Measurements from ENCODE around the gene NF1. TPM values are rescaled to one million over a fixed set of nuclear protein-coding genes. Genes with fewer than 3 reads are reported as not detected.

NF1 gene
- total RNA-seq, 5 donors from 2014 or later (not counting 1 experiment from before 2014, with no cell fraction given), result 30.8 to 32.6 (median 31.8) TPM

DNA sequence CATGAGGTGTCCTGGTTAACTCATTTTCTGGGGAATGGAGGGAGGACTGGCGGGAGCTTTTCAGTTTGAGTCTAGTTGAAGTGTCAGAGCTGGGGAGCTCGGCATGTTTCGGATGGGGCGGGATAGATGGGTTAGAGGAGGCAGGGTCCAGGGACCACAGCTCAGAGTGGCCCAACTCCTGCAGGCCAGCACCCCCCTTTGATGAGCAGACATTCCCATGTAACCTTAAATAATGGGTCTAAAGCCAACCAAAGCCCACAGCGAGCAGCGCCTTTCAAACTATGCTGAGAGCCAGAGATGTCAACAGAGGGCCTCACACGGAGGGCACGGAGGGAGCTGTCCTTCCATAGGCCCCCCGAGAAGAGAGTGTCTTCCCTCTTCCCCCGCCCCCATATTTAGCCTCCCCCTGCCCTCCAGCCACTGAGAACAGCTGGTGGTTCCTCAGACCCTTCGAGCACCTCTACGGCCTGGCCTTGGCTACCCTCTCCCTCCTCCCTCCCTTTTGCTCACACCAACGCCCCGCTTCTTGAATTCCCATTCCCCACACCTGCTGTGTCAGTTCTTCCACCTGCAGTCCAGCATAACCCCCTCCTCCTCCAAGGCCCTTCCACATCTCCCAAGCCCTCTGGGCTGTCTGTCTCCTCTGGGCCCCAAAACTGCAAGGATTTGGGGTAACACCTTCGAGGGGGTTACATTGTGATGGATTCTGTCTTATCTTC, 318.5 kb downstream of the NF1 start:
- Mint-ChIP-seq H3K4me3 (no peak overlapping the region), H3K27me3 (no peaks in the 10 kb centered on the region), H3K27ac (no peak overlapping the region), H3K36me3 (no peaks in the 10 kb centered on the region), H3K4me1 (no peaks in the 10 kb centered on the region), H3K9me3 (no peaks in the 10 kb centered on the region)
- no peaks in the 10 kb centered on the region for H3K9me3 ChIP-seq
- no peaks in the 10 kb centered on the region for H3K4me1 ChIP-seq (ENCODE audit: control insufficient read depth in 1 of 2, extremely low read depth in 1 of 2, insufficient read depth in 2 of 2, low read length in 2 of 2)
- H3K36me3 ChIP-seq (ENCODE audit: control insufficient read depth in 2 of 2, extremely low read depth in 1 of 2, insufficient read depth in 1 of 2, low read length in 1 of 2), result no peaks in the 10 kb centered on the region
- POLR2A ChIA-PET, result no interaction called here
- H3K27ac ChIP-seq (ENCODE audit: low read length), result no peak overlapping the region
- no peak overlapping the region for H3K4me3 ChIP-seq (ENCODE audit: control insufficient read depth in 1 of 2, extremely low read depth in 1 of 2, low read length in 1 of 2)
- peaks cover 0 to 24% of the 10 kb centered on the region in 2 experiments for H3K27me3 ChIP-seq (replicated peaks in 1 of 2; ENCODE audit: control insufficient read depth in 2 of 2, extremely low read depth in 1 of 2, insufficient read depth in 2 of 2, low read length in 1 of 2)
- 96% methylated on average over 4 of the region's 15 CpGs for WGBS (ENCODE audit: insufficient coverage)
- no peak for DNase-seq
- no peak for ATAC-seq (replicated peaks in 1 of 4)
- CTCF ChIA-PET, result interaction anchor here in 1 of 2 donors (0.5 kb wide), 1 partner anchor 8 kb away, joined by 5 read pairs; no protein-coding TSS in a partner anchor

DNA sequence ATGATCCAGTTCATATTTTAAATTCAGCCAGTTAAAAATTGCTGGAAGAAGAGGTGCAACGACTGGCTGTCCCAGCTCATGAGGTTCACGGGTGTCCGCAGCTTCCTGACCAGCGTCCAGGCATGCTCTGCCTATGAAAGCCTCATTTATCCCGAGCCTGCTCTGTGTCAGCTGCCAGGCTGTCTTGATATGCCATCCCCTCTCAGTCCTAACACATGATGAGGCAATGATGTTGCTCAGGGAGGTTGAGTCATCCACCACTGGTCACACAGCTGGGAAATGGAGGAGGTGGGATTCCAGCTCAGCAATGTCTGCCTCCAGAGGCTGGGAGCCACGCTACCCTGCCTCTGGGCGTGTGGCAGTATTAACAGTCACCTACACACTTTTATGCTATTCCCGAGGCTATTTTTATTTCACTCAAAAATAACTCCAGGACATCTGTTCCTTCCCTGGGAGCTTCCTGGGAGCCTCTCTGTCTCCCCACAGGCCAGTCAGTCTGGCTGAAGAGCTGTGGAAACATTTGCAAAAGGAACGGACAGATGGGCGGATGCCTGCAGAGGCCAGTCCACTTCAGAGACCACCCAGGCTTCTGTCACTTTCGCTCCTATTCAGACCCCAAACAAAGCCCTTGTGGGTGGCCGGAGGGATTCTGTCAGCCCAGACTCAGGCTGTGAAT, 319.2 kb downstream of the NF1 start:
- Histone ChIP-seq H3K27ac (ENCODE audit: low read length) (no peak overlapping the region), H3K36me3 (ENCODE audit: control insufficient read depth in 2 of 2, extremely low read depth in 1 of 2, insufficient read depth in 1 of 2, low read length in 1 of 2) (no peaks in the 10 kb centered on the region), H3K4me3 (ENCODE audit: control insufficient read depth in 1 of 2, extremely low read depth in 1 of 2, low read length in 1 of 2) (no peak overlapping the region), H3K9me3 (no peaks in the 10 kb centered on the region), H3K4me1 (ENCODE audit: control insufficient read depth in 1 of 2, extremely low read depth in 1 of 2, insufficient read depth in 2 of 2, low read length in 2 of 2) (no peaks in the 10 kb centered on the region), H3K27me3 (replicated peaks in 1 of 2; ENCODE audit: control insufficient read depth in 2 of 2, extremely low read depth in 1 of 2, insufficient read depth in 2 of 2, low read length in 1 of 2) (peaks cover 0 to 19% of the 10 kb centered on the region in 2 experiments)
- Mint-ChIP-seq H3K9me3 (no peaks in the 10 kb centered on the region), H3K36me3 (no peaks in the 10 kb centered on the region), H3K27ac (no peak overlapping the region), H3K4me1 (no peaks in the 10 kb centered on the region), H3K27me3 (no peaks in the 10 kb centered on the region), H3K4me3 (no peak overlapping the region)
- ChIA-PET POLR2A (no interaction called here), CTCF (no interaction called here)
- 68% methylated on average over 5 of the region's 12 CpGs for WGBS (ENCODE audit: insufficient coverage)
- DNase-seq (no peak), ATAC-seq (replicated peaks in 1 of 4) (no peak)

DNA sequence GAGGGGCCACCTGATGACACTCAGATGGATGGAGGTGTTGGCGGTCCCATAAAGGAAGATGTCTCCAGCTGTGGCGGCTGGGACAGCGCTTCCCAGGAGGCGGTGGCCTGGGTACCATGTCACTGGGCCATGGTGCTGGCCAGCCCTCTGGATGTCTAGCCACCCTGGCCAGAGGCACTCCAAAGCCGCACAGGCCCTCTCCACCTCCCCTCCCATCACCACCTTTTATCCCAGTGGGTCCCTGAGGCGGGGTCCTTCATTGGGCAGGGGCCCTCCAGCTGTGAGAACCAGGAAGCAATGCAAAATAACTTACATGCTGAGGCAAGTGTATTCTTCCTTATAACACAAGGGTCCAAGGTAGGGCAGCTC, 319.8 kb downstream of the NF1 start:
- WGBS (ENCODE audit: insufficient coverage), result 92% methylated on average over 6 of the region's 6 CpGs
- Histone ChIP-seq H3K9me3 (no peaks in the 10 kb centered on the region), H3K27ac (ENCODE audit: low read length) (no peak overlapping the region), H3K36me3 (ENCODE audit: control insufficient read depth in 2 of 2, extremely low read depth in 1 of 2, insufficient read depth in 1 of 2, low read length in 1 of 2) (no peaks in the 10 kb centered on the region), H3K27me3 (replicated peaks in 1 of 2; ENCODE audit: control insufficient read depth in 2 of 2, extremely low read depth in 1 of 2, insufficient read depth in 2 of 2, low read length in 1 of 2) (peaks cover 0 to 19% of the 10 kb centered on the region in 2 experiments), H3K4me3 (ENCODE audit: control insufficient read depth in 1 of 2, extremely low read depth in 1 of 2, low read length in 1 of 2) (no peak overlapping the region), H3K4me1 (ENCODE audit: control insufficient read depth in 1 of 2, extremely low read depth in 1 of 2, insufficient read depth in 2 of 2, low read length in 2 of 2) (no peaks in the 10 kb centered on the region)
- CTCF ChIA-PET, result no interaction called here
- H3K27me3 Mint-ChIP-seq, result no peaks in the 10 kb centered on the region
- H3K4me1 Mint-ChIP-seq, result no peaks in the 10 kb centered on the region
- no peak overlapping the region for H3K27ac Mint-ChIP-seq
- POLR2A ChIA-PET, result no interaction called here
- no peak for ATAC-seq (replicated peaks in 1 of 4)
- H3K36me3 Mint-ChIP-seq, result no peaks in the 10 kb centered on the region
- DNase-seq, result no peak
- no peak overlapping the region for H3K4me3 Mint-ChIP-seq
- no peaks in the 10 kb centered on the region for H3K9me3 Mint-ChIP-seq

GRCh38 chr17:31415004-31415454, 320.3 kb downstream of the NF1 start:
- Mint-ChIP-seq H3K9me3 (no peaks in the 10 kb centered on the region), H3K36me3 (no peaks in the 10 kb centered on the region), H3K27ac (no peak overlapping the region), H3K27me3 (no peaks in the 10 kb centered on the region), H3K4me3 (no peak overlapping the region), H3K4me1 (no peaks in the 10 kb centered on the region)
- Histone ChIP-seq H3K4me1 (ENCODE audit: control insufficient read depth in 1 of 2, extremely low read depth in 1 of 2, insufficient read depth in 2 of 2, low read length in 2 of 2) (no peaks in the 10 kb centered on the region), H3K9me3 (no peaks in the 10 kb centered on the region), H3K36me3 (ENCODE audit: control insufficient read depth in 2 of 2, extremely low read depth in 1 of 2, insufficient read depth in 1 of 2, low read length in 1 of 2) (no peaks in the 10 kb centered on the region), H3K27me3 (replicated peaks in 1 of 2; ENCODE audit: control insufficient read depth in 2 of 2, extremely low read depth in 1 of 2, insufficient read depth in 2 of 2, low read length in 1 of 2) (peaks cover 0 to 19% of the 10 kb centered on the region in 2 experiments), H3K4me3 (ENCODE audit: control insufficient read depth in 1 of 2, extremely low read depth in 1 of 2, low read length in 1 of 2) (no peak overlapping the region), H3K27ac (ENCODE audit: low read length) (no peak overlapping the region)
- ATAC-seq (replicated peaks in 1 of 4) (no peak), DNase-seq (no peak)
- ChIA-PET POLR2A (no interaction called here), CTCF (no interaction called here)
- WGBS (ENCODE audit: insufficient coverage), result 86% methylated on average over 1 of the region's 7 CpGs

GRCh38 chr17:31415640-31416502, 321.1 kb downstream of the NF1 start:
- Histone ChIP-seq H3K4me3 (ENCODE audit: control insufficient read depth in 1 of 2, extremely low read depth in 1 of 2, low read length in 1 of 2) (no peak overlapping the region), H3K4me1 (ENCODE audit: control insufficient read depth in 1 of 2, extremely low read depth in 1 of 2, insufficient read depth in 2 of 2, low read length in 2 of 2) (no peaks in the 10 kb centered on the region), H3K36me3 (ENCODE audit: control insufficient read depth in 2 of 2, extremely low read depth in 1 of 2, insufficient read depth in 1 of 2, low read length in 1 of 2) (no peaks in the 10 kb centered on the region), H3K27me3 (replicated peaks in 1 of 2; ENCODE audit: control insufficient read depth in 2 of 2, extremely low read depth in 1 of 2, insufficient read depth in 2 of 2, low read length in 1 of 2) (peaks cover 0 to 19% of the 10 kb centered on the region in 2 experiments), H3K9me3 (no peaks in the 10 kb centered on the region), H3K27ac (ENCODE audit: low read length) (no peak overlapping the region)
- H3K4me3 Mint-ChIP-seq, result no peak overlapping the region
- no peaks in the 10 kb centered on the region for H3K27me3 Mint-ChIP-seq
- ChIA-PET POLR2A (interaction anchor here in 1 of 2 donors (0.7 kb wide), 1 partner anchor 53 kb away, joined by 10 read pairs; no protein-coding TSS in a partner anchor), CTCF (interaction anchor here in 1 of 2 donors (0.7 kb wide), 1 partner anchor 1273 kb away, joined by 4 read pairs; no protein-coding TSS in a partner anchor)
- H3K4me1 Mint-ChIP-seq, result no peaks in the 10 kb centered on the region
- ATAC-seq (replicated peaks in 1 of 4), result no peak
- no peaks in the 10 kb centered on the region for H3K9me3 Mint-ChIP-seq
- no peaks in the 10 kb centered on the region for H3K36me3 Mint-ChIP-seq
- DNase-seq, result no peak
- WGBS (ENCODE audit: insufficient coverage), result 88% methylated on average over 15 of the region's 22 CpGs
- no peak overlapping the region for H3K27ac Mint-ChIP-seq

DNA sequence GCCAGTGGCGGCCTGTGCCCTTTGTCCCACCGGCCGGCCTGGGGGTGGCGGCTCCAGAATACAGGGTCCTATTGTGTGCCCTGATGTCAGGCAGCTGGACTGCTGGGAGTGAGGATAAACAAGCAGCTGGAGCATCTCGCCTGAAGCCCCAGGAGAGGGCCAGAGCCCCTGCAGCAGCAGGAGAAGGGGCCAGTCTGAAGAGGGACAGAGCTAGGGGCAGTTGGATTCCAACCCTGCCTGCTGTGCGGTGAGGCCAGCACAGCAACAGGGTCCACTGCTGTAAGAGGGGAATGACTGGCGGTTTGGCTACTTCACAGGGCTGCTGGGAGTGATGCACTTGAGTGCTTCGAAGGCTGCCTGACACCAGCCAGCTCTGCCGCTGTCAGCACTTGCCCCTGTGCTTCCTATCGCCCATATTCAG, 321.7 kb downstream of the NF1 start:
- Mint-ChIP-seq H3K36me3 (no peaks in the 10 kb centered on the region), H3K27me3 (no peaks in the 10 kb centered on the region), H3K4me1 (no peaks in the 10 kb centered on the region), H3K4me3 (no peak overlapping the region), H3K9me3 (no peaks in the 10 kb centered on the region), H3K27ac (no peak overlapping the region)
- Histone ChIP-seq H3K27ac (ENCODE audit: low read length) (no peak overlapping the region), H3K27me3 (replicated peaks in 1 of 2; ENCODE audit: control insufficient read depth in 2 of 2, extremely low read depth in 1 of 2, insufficient read depth in 2 of 2, low read length in 1 of 2) (peaks cover 0 to 21% of the 10 kb centered on the region in 2 experiments), H3K4me1 (ENCODE audit: control insufficient read depth in 1 of 2, extremely low read depth in 1 of 2, insufficient read depth in 2 of 2, low read length in 2 of 2) (no peaks in the 10 kb centered on the region), H3K4me3 (ENCODE audit: control insufficient read depth in 1 of 2, extremely low read depth in 1 of 2, low read length in 1 of 2) (no peak overlapping the region), H3K36me3 (ENCODE audit: control insufficient read depth in 2 of 2, extremely low read depth in 1 of 2, insufficient read depth in 1 of 2, low read length in 1 of 2) (no peaks in the 10 kb centered on the region), H3K9me3 (no peaks in the 10 kb centered on the region)
- ATAC-seq (replicated peaks in 1 of 4) (no peak), DNase-seq (no peak)
- CTCF ChIA-PET, result no interaction called here
- WGBS (ENCODE audit: insufficient coverage), result 85% methylated on average over 9 of the region's 10 CpGs
- POLR2A ChIA-PET, result no interaction called here
